Middle frontal gyrus (tissue), 1 donor: Measurements from ENCODE around the gene KCNH5.
"Not testable (repeated sequence)": the region's sequence is repeated elsewhere in the genome, so short reads cannot be mapped to it uniquely, and the experiment has no call there.

Source experiments
- DNase-seq: peaks from one replicate; pipeline ENCODE4 v3.0.0-alpha.2; 2015; ENCODE audit warnings: low spot score; ENCODE audit errors: extremely low spot score

The KCNH5 gene

GRCh38 chr14:62759796-62760195, 285.5 kb downstream of the KCNH5 start:
- no peak for DNase-seq

GRCh38 chr14:62746881-62747280, 298.4 kb downstream of the KCNH5 start:
- DNase-seq = not testable (repeated sequence)

GRCh38 chr14:62745496-62745895, 299.8 kb downstream of the KCNH5 start:
- no peak for DNase-seq

- DNase-seq = no peak
These were observed 301.7 kb downstream of the KCNH5 start for GRCh38 chr14:62743560-62743959.

GRCh38 chr14:62743118-62743517, 302.1 kb downstream of the KCNH5 start:
- DNase-seq = no peak

GRCh38 chr14:62739647-62740046, 305.6 kb downstream of the KCNH5 start:
- no peak for DNase-seq

GRCh38 chr14:62736048-62737043, 308.9 kb downstream of the KCNH5 start:
- no peak for DNase-seq

- no peak for DNase-seq
These were observed 310.4 kb downstream of the KCNH5 start for GRCh38 chr14:62734831-62735230.

- no peak for DNase-seq
These were observed 322.9 kb downstream of the KCNH5 start for GRCh38 chr14:62722406-62722805.

- DNase-seq = no peak
These were observed 326.6 kb downstream of the KCNH5 start for GRCh38 chr14:62718629-62719028.

- DNase-seq = no peak
These were observed 333.8 kb downstream of the KCNH5 start for GRCh38 chr14:62711351-62712023.

- no peak for DNase-seq
These were observed 334.4 kb downstream of the KCNH5 start for GRCh38 chr14:62710811-62711210.

- no peak for DNase-seq
These were observed 335.5 kb downstream of the KCNH5 start for GRCh38 chr14:62709773-62710172.

GRCh38 chr14:62706217-62706616, 339.0 kb downstream of the KCNH5 start:
- no peak for DNase-seq

GRCh38 chr14:62697461-62697860, 347.8 kb downstream of the KCNH5 start:
- no peak for DNase-seq

GRCh38 chr14:62696929-62697328, 348.3 kb downstream of the KCNH5 start:
- DNase-seq = no peak

- DNase-seq = no peak
These were observed 348.8 kb downstream of the KCNH5 start for GRCh38 chr14:62696331-62696924.

GRCh38 chr14:62694075-62694474, 351.2 kb downstream of the KCNH5 start:
- no peak for DNase-seq

- no peak for DNase-seq
These were observed 352.7 kb downstream of the KCNH5 start for GRCh38 chr14:62692490-62693106.

- no peak for DNase-seq
These were observed 353.4 kb downstream of the KCNH5 start for GRCh38 chr14:62691647-62692489.

GRCh38 chr14:62689733-62690132, 355.5 kb downstream of the KCNH5 start:
- DNase-seq = no peak
